GM21526 (cell line): Measurements from ENCODE around the gene SCP2.
"Not testable (repeated sequence)": the region's sequence is repeated elsewhere in the genome, so short reads cannot be mapped to it uniquely, and the experiment has no call there.

ENCODE experiments used
- ATAC-seq: cut with Tn5 transposase; IDR thresholded peaks from one replicate; pipeline ENCODE4 v1.9.1; 2021; ENCODE audit warnings: moderate library complexity; ENCODE audit not compliant: unreplicated experiment, low FRiP score

Gene SCP2

DNA sequence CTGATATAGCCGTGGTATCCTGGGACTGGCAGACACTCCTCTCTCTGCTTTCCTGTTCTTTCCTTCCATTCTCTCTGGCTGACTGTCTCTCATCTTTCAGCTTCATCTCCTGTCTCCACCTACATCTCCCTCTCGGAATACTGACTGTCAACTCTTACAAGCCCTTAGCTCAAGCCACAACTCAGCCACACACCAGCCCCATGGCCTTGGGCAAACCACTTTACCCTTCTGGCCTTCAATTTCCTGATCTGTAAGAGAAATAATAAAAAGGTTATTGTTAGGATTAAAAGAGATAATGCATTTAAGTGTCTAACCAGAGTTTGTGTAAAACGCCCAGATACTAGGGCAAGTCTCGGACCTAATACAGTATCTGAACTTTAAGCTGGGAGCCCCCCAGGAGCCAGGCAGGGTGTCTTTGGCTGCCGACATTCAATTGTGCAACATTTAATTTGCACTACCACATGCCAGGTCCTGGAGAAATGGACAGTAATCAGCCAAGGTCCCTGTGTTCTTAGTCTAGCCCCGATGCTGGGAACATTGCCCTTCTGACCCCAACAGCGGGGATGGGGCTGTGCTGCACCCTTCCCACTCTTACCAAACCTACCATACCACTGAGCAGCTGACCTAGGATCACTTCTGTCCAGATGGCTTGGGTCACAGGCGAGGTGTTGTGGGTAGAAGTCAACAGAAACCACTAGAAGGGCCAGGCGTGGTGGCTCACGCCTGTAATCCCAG is 10.7 kb upstream of the SCP2 start:
- no peak for ATAC-seq

DNA sequence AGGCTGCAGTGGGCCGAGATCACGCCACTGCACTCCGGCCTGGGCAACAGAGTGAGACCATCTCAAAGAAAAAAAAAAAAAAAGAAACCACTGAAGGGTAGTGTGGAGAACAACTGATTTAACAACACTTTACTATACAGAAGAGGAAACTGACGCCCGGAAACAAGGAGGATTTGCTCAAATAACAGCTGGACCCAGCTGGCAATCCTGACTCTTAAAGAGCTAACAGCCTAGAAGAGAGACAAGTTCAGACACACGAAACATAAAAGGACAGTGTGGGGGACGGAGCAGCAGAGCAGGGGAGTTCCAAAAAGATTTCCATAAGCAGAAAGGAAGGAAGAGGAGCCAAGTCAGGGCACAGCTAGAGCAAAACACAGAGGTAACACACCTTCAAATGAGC is 9.9 kb upstream of the SCP2 start:
- ATAC-seq: no peak

DNA sequence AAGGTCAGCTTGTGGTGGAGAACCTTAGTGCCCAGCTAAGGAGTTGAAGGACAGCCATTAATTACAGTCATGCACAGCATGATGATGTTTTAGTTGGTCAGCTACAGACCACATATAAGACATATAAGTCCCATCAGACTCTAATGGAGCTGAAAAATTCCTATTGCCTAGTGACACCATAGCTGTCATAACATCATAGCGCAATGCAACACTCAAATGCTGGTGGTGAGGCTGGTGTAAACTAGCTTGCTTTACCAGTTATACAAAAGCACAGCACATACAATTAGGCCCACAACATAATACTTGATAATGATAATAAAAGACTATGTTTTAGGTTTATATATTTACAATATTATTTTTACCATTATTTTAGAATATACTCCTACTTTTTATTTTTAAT is 9.5 kb upstream of the SCP2 start:
- ATAC-seq: no peak

DNA sequence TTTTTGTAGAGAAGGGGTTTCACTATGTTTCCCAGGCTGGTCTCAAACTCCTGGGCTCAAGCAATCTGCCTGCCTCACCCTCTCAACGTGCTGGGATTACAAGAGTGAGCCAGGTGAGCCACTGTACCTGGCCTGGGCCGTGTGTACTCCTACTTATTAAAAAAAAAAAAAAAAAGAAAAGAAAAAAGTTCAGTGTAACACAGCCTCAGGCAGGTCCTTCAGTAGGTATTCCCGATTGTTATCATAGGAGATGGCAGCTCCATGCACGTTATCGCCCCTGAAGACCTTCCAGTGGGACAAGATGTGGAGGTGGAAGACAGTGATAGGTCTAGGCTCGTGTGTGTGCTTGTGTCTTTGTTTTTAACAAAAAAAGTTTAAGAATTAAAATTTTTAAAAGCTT is 8.9 kb upstream of the SCP2 start:
- ATAC-seq: no peak

DNA sequence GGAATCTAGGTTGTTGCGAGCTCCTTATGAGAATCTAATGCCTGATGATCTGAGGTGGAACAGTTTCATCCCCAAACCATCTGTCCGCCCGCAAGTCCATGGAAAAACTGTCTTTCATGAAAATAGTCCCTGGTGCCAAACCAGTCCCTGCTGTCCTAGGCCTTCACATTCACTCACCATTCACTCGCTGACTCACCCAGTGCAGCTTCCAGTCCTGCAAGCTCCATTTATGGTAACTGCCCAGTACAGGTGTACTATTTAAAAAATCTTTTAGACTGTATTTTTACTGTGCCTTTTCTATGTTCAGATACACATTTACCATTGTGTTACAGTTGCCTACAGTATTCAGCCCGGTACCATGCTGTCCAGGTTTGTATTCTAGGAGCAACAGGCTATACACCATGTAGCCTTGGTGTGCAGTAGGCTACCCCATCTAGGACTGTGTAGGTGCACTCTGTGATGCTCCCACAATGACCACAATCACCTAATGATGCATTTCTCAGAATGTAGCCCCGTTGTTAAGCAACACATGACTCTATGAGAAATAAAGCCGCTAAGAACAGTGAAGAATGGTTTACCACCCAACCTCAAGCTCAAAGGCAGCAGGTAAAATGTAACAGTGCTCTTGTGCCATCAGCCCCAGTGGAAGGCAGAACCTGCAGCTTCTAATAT is 7.9 kb upstream of the SCP2 start:
- no peak for ATAC-seq

DNA sequence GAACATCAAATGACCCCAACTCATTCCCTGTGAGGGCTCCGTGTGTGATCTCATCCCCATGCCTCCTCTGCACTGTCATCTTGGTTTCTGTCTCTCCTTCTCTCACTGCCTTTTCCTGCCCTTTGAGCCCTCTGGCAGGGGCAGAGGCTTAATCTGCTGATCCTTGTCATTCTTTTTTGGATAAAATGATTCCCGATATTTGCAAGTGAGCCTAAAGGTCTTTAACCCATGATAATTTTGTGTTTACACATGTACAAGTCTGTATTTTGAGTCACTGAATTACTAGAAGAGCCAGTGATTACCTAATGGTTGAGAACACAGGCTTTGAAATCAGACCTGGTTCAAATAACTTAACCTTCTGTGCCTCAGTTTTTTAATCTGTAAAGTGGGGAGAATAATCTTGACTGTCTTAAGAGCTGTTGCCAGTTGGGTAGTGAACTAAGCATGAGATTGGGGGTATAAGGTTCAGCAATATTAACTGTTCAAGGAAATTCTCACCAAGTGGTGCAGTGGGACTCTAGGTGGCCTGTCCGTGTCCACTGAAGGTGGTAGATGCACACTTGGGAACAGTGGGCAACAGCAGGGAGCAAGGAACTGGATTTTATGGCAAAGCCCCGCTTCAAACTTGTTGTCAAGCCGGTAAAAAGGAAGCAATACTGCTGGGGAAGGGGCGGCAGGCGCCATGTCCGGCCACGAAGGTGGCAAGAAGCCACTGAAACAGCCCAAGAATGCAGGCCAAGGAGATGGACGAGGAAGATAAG is 7.2 kb upstream of the SCP2 start:
- ATAC-seq: no peak

DNA sequence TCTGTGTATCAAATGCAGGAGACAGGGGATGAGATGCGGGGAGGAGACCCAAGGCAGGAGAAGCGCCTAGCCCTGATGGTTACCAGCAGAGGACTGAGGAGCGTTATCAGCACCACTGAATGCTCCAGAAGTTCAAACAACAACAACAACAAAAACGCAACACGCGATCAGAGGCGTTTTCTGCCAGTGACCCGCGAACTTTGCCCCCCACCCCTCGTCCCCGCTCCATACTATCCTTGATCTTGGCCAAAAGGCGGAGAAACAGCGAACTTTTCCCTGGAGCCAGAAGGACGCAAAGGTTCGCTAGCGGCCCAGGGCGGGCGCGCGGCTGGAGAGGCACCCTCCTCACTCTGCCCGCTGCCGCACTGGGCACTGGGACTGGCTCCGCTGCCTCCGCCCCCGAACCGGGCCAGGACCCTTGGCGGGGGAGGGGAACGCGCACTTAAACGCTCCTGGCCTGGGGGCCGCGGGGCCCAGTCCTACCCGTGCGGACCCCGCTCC is 6.2 kb upstream of the SCP2 start:
- ATAC-seq: no peak

DNA sequence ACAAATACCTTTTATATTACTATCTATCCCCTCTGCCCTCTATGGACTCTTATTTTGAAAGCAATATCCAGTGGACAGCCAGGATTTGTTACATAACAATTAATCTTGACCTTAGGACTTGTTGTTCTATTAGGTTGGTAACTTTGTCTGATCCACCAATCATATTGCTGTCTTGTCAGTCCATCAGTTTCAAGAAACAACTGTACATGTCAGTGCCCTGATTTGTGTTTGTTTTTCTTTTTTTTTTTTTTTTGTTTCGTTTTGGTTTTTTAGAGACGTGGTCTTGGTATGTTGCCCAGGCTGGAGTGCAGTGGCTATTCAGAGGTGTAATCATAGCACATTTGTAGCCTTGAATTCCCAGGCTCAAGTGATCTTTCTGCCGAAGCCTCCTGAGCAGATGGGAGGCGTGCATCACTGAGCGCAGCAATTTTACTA is 1.5 kb upstream of the SCP2 start:
- no peak for ATAC-seq

DNA sequence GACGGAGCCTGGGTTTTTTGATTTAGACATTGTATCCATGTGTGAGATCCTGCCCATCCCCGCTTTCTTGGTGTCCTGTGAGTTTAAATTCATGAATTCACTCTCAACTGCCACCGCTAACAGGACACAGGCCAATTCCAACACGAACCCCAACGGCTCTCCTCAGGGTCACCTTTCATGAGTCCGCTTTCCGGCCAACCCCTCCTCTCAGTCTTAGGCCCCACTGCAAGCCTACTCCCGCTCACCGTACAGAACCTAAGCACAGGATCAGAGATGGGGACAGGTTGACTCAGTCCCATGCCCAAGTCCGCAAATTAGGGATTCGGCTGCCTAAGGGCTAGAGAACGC is 238 bp upstream of the SCP2 start:
- no peak for ATAC-seq

DNA sequence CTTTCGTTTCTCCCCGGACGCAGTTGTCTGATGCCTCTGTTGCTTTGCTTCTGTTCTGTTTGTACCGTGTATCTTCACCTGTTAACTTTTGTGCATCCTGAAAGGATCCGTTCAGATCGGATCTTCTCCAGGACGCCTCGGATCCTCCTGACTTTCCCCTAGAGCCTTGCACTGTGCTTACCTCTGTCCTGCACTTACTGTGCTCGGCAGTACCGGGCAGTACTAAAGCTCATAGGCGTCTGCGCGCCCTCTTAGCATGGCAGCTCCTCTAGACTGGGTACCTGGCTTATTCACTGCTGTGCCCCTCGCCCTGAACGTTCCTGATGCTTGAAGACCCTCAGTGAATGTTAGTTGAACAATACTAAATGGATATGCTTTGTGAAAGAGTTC is 934 bp downstream of the SCP2 start:
- no peak for ATAC-seq

DNA sequence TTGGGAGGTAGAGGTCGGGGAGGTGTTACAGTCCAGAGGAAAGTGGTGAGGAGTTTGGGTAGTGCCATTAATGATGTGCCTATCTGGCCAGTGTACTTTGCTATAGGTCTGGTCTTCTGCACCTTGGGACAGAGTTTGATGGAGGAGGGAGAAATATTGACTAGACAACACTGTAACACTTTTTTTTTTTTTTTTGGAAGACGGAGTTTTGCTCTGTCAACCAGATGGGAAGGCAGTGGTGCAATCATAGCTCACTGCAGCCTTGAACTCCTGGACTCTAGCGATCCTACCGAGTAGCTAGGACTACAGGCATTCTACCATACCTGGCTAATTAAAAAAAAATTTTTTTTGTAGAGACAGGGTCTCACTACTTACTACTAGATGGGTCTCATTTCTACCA is 1.9 kb downstream of the SCP2 start:
- ATAC-seq: no peak

DNA sequence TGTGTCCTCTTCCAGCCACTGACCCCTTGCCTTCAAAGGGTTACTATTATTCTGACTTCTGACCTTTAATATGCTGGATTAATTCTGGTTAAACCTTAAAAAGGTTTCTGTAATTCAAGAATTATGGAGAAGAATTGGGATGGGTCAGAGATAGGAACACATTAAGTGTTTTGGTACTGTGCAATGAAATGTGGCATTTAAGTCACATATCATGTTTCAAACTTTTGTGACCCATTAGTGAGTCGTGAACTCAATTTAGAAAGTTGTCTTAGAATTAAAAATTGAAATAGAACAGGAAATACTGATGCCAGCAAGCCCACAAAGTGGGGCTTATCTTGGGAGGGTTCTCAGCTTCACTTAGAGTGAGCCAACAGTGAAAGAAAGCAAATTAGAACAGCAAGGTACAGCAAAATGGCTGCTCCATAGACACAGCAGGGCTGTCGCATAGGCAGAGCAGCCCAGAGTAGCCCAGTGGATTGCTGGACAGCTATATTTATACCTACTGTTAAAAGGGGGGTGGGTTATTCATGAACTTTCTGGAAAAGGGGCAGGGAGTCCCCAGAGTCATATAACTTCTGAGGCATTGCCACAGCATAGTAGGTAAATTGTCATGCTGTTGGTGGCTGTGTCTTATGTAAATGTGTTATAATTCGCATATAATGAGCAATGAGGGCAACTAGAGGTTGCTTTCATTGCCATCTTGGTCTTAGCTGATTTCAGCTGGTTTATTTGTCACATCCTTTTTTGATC is 10.5 kb downstream of the SCP2 start:
- no peak for ATAC-seq

DNA sequence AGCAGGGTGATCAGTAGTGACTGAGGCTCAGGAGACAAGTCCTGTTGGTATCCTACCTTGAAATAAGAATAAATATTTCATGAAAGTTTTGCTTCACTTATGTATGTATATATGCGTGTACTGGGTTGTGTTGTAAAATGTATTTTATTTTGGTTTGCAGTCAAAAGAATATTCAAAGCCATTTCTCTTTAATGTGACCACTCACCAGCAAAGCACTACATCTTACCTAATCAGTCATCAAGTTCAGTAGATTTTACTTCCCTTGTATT is 11.0 kb downstream of the SCP2 start:
- ATAC-seq: no peak

DNA sequence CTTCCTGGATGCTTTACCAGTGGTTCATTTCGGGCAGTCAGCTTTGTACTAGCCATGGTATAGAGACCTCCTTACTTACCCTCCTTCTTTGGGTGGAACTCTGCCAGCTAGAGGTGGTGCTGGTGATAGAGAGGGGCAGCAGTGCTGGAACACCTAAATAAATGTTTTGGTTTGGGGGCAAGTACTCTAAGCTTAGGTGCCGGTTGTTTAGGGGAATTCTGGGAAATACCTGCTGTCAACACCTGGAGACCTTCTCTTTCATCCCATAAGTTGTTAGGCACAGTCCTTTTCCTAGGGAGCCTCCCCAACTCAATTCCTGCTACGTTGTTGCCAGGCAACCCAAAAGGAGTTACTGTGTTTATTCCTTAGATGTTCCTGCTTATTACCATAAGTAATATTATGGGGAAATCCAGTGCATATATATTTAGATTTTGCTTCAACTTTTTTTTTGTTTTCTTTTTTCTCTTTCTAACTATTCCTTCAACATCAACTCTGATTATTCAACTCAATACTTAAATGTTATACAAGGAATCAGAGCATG is 16.9 kb downstream of the SCP2 start:
- ATAC-seq: no peak

DNA sequence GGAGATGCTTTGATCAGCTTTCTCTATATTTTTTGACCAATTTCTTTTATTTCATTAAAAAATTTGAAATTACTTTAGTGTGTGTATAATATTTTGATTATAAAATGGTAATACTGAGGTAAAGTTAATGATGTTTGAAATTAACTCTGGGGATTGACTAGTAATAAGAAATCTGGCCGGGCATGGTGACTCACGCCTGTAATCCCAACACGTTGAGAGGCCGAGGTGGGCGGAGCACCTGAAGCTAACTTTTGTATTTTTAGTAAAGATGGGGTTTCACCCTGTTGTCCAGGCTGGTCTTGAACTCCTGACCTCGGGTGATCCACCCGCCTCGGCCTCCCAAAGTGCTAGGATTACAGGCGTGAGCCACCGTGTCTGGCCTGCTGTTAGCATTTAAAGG is 17.5 kb downstream of the SCP2 start:
- ATAC-seq: no peak

DNA sequence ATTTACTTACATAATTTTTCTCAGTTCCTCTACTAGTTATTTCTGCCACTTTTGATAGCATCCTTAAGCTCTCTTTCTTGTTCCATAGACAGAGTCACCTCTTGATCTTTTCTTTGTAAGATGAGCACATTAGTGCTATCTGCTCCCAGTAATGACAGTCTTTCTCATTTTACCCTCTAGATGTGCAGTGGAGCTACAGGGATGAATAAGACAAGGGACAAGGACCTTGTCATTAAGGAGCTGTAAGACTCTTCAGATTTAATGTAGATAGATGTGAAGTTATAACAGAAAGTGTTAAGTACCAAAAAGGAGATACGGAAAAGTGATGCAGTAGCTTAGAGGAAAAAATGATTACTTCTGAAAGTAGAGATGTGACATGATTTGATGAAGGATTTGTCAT is 20.4 kb downstream of the SCP2 start:
- ATAC-seq: no peak

DNA sequence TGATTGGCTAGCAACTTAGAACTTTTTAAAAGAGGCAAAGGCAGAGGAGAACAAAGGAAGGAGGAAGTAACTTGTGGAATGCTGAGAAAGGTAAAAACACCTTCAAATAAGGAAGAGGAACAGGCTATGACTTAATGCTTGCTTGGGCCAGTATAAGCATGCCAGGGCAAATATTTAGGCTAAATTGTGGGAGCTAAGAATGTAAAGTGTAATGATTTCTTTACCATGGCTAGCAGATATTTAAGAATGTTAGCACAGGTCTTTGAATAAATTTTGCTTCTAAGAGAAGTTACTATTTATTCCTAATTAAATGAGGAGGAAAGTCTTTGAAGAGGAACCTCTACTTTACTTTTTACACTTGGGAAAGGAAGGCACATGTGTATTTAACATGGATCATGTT is 22.5 kb downstream of the SCP2 start:
- ATAC-seq: not testable (repeated sequence)

DNA sequence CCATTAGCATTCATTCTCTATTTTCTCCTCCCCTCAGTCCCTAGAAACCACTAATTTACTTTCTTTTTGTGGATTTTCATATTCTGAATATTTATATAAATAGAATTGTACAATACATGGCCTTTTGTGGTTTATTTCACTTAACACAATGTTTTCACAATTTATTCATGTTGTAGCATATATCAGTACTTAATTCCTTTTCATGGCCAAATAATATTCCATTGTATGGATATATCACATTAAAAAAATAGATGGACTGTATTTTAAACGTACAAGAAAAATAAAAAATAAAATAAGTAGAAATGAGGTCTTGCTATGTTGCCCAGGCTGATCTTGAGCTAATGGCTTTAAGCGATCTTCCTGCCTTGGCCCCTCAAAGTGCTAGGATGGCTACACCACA is 25.0 kb downstream of the SCP2 start:
- ATAC-seq: no peak

DNA sequence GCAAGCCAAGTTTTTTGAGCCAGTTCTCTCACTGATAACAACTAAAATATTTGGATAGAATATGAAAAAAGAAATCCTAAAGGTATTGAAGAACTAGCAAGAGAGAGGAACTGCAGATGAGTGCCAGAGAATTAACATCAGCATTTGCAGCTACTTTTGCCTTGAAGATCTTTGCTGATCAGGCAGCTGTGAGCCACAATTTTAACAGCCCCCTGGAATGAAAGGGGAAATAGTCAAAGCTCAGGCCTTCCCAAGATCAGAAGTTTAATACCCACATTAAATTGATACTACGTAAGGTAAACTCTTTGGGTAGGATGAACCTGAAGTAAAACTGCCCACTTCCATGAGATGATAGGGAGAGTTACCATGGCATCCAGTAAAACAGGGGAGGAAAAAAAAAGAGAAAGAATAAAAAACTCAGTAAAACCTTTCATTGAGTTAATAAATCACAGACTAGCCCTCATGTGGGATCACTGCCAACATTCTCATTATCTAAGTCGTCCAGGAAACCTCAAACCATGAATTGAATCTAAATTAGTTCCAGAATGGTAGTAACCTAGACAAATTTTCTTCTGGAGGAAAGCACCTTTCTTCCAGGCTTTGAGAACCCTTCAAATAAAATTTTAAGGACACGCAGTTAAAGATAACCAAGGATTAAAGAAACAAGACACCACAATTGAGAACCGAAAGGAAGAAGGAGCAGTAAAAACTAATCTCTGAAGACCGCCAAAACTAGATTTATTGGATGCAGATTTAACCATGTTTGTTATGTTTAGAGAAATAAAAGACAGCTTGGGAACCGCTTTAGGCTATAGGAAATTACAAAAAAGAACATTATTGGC is 28.3 kb downstream of the SCP2 start:
- ATAC-seq: no peak

DNA sequence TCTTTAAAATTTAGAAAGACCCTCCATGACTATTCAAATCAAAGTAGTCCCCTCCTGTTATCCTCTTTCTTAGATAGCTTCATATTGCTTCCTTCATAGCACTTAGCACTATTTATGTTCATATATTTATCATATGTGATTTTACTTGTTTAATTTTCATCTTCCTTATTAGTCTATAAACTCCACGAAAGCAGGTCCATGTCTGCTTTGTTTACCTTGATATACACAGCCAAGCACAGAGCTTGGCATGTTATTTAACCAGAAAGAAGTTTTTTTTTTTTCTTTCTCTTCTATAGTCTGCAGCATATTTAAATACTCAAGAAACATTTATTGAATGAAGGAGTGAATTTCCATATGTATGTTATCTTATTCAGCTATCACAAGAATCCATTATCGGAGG is 36.0 kb downstream of the SCP2 start:
- no peak for ATAC-seq
